Hepatocyte (in vitro differentiated cells): ENCODE results near the gene GFY. TPM values are rescaled to one million over a fixed set of nuclear protein-coding genes. Genes with fewer than 3 reads are reported as not detected.
"Not testable (repeated sequence)": the region's sequence is repeated elsewhere in the genome, so short reads cannot be mapped to it uniquely, and the experiment has no call there.

Experiments
- DNase-seq: peaks from one replicate; pipeline ENCODE4 v3.0.0-alpha.2; 2016; ENCODE audit warnings: low spot score
- H2AFZ ChIP-seq: fragments of 200-600 bp; sonication (generic); 2 replicates; pipeline ENCODE4 v1.6.0; 2016; ENCODE audit warnings: antibody characterized with exemption, mild to moderate bottlenecking
- H3K27ac ChIP-seq: fragments of 200-600 bp; sonication (generic); 2 replicates; pipeline ENCODE4 v1.5.1; 2016; ENCODE audit warnings: mild to moderate bottlenecking
- H3K27me3 ChIP-seq: fragments of 200-600 bp; sonication (generic); 2 replicates; pipeline ENCODE4 v1.6.1; 2016
- H3K36me3 ChIP-seq: fragments of 200-600 bp; sonication (generic); replicated peaks from 2 replicates; pipeline ENCODE4 v1.5.1; 2016; ENCODE audit warnings: low read depth; ENCODE audit not compliant: insufficient read depth
- H3K4me1 ChIP-seq: fragments of 200-600 bp; sonication (generic); 2 replicates; pipeline ENCODE4 v1.5.1; 2016; ENCODE audit warnings: mild to moderate bottlenecking, moderate library complexity; ENCODE audit not compliant: insufficient read depth
- H3K4me2 ChIP-seq: fragments of 200-600 bp; sonication (generic); 2 replicates; pipeline ENCODE4 v1.6.0; 2016
- H3K4me3 ChIP-seq: fragments of 200-600 bp; sonication (generic); 2 replicates; pipeline ENCODE4 v1.5.1; 2016; ENCODE audit warnings: mild to moderate bottlenecking
- H3K79me2 ChIP-seq: fragments of 200-600 bp; sonication (generic); 2 replicates; pipeline ENCODE4 v1.6.0; 2017; ENCODE audit warnings: mild to moderate bottlenecking
- H3K9me2 ChIP-seq: fragments of 200-600 bp; sonication (generic); replicated peaks from 2 replicates; pipeline ENCODE4 v1.6.0; 2017; ENCODE audit warnings: mild to moderate bottlenecking; ENCODE audit not compliant: insufficient read depth
- H3K9me3 ChIP-seq: fragments of 200-600 bp; sonication (generic); 2 replicates; pipeline ENCODE4 v1.5.1; 2016; ENCODE audit warnings: low read depth, mild to moderate bottlenecking
- H4K20me1 ChIP-seq: fragments of 200-600 bp; sonication (generic); 2 replicates; pipeline ENCODE4 v1.6.0; 2016; ENCODE audit warnings: mild to moderate bottlenecking; ENCODE audit not compliant: insufficient read depth, poor library complexity, severe bottlenecking
- CTCF ChIP-seq: fragments of 200-600 bp; sonication (generic); IDR thresholded peaks from 2 replicates; pipeline ENCODE4 v1.5.1; 2016; ENCODE audit warnings: antibody characterized with exemption, mild to moderate bottlenecking; ENCODE audit not compliant: poor library complexity
- EZH2 ChIP-seq: fragments of 200-600 bp; sonication (generic); IDR thresholded peaks from 2 replicates; pipeline ENCODE4 v1.6.1; 2016; ENCODE audit warnings: antibody characterized with exemption, mild to moderate bottlenecking, borderline replicate concordance
- EZH2phosphoT487 ChIP-seq: fragments of 200-600 bp; sonication (generic); IDR thresholded peaks from one replicate; pipeline ENCODE4 v1.6.1; 2018; ENCODE audit warnings: antibody characterized with exemption, mild to moderate bottlenecking, low read depth, moderate library complexity; ENCODE audit not compliant: unreplicated experiment, severe bottlenecking
- WGBS: methylation state at CpG from one replicate; pipeline ENCODE4 v1.1.6; 2016; ENCODE audit warnings: low lambda C conversion rate; ENCODE audit errors: missing lambda C conversion rate; 5-methylcytosine and 5-hydroxymethylcytosine counted together
- polyA plus RNA-seq: library from polyadenylated mRNA; unstranded; fragments of >200 nt; fragmentation: Nextera tagmentation; extraction: Ambion mirVana; gene quantifications from 2 replicates; pipeline ENCODE4 v1.2.1, GENCODE V29; 2016
- total RNA-seq: library from RNA; depleted of rRNA; stranded (reverse); fragments of >200 nt; gene quantifications from 2 replicates; pipeline ENCODE4 v1.2.3, GENCODE V29; 2014

The GFY gene
- total and polyA plus RNA-seq, 2 experiments from 2014 or later: not detected

- TF ChIP-seq EZH2phosphoT487: no peak
- TF ChIP-seq EZH2: no peak
- no peak for TF ChIP-seq CTCF
- H3K27ac ChIP-seq: peak overlapping the region; percentile 37
- H3K4me3 ChIP-seq: no peak overlapping the region
- whole genome bisulfite sequencing: 88% methylated on average over 5 of the region's 5 CpGs
- no peak overlapping the region for H3K4me2 ChIP-seq
- H2AFZ ChIP-seq: no peak overlapping the region
- H3K36me3 ChIP-seq: peaks cover 2% of the 10 kb centered on the region
- no peaks in the 10 kb centered on the region for H3K9me2 ChIP-seq
- H3K79me2 ChIP-seq: peaks cover 11% of the 10 kb centered on the region
- H3K27me3 ChIP-seq: no peaks in the 10 kb centered on the region
- DNase-seq: no peak
- no peaks in the 10 kb centered on the region for H4K20me1 ChIP-seq
- H3K9me3 ChIP-seq: no peaks in the 10 kb centered on the region
- peaks cover 7% of the 10 kb centered on the region for H3K4me1 ChIP-seq
Measured at GRCh38 chr19:49458567-49458903, 33.3 kb downstream of the GFY start.

DNA sequence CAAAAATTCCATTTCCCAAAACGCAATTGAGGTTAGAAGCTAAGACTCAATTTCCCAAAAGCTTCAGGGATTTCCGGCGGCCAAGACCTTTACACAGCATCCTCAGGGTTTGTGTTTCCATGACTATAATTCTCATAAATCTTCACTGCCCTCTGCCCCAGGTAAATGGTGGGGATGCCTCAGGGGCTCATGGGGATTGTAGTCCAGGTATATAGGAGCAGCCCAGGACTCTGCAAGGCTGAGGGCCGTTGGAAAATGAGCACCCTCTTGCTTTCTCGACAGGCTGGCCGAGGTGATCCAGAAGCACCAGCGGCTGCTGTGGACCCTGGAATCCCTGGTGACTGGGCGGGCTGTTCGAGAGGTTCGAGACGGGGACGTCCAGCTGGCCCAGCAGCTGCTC, 34.2 kb downstream of the GFY start:
- no peaks in the 10 kb centered on the region for H3K9me2 ChIP-seq
- no peak for TF ChIP-seq EZH2phosphoT487
- no peak for TF ChIP-seq CTCF
- TF ChIP-seq EZH2: no peak
- no peak for DNase-seq
- H4K20me1 ChIP-seq: no peaks in the 10 kb centered on the region
- H3K4me1 ChIP-seq: peaks cover 1% of the 10 kb centered on the region
- no peaks in the 10 kb centered on the region for H3K27me3 ChIP-seq
- no peak overlapping the region for H3K4me3 ChIP-seq
- no peak overlapping the region for H3K27ac ChIP-seq
- no peak overlapping the region for H2AFZ ChIP-seq
- no peak overlapping the region for H3K4me2 ChIP-seq
- WGBS: 90% methylated on average over 12 of the region's 12 CpGs
- H3K9me3 ChIP-seq: no peaks in the 10 kb centered on the region
- H3K36me3 ChIP-seq: peaks cover 2% of the 10 kb centered on the region
- peaks cover 5% of the 10 kb centered on the region for H3K79me2 ChIP-seq

DNA sequence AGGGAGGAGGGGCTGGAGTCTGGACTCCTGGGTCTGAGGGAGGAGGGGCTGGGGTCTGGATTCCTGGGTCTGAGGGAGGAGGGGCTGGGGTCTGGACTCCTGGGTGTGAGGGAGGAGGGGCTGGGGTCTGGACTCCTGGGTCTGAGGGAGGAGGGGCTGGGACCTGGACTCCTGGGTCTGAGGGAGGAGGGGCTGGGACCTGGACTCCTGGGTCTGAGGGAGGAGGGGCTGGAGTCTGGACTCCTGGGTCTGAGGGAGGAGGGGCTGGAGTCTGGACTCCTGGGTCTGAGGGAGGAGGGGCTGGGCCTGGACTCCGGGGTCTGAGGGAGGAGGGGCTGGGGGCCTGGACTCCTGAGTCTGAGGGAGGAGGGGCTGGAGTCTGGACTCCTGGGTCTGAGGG, 35.9 kb downstream of the GFY start:
- H3K9me2 ChIP-seq, H3K79me2 ChIP-seq, H3K4me3 ChIP-seq, H3K36me3 ChIP-seq, H3K4me1 ChIP-seq, DNase-seq, H2AFZ ChIP-seq, H3K9me3 ChIP-seq, H3K4me2 ChIP-seq, H3K27me3 ChIP-seq, H4K20me1 ChIP-seq, H3K27ac ChIP-seq: not testable (repeated sequence)
- no CpG with 5 or more reads among the region's 1 CpG for WGBS

DNA sequence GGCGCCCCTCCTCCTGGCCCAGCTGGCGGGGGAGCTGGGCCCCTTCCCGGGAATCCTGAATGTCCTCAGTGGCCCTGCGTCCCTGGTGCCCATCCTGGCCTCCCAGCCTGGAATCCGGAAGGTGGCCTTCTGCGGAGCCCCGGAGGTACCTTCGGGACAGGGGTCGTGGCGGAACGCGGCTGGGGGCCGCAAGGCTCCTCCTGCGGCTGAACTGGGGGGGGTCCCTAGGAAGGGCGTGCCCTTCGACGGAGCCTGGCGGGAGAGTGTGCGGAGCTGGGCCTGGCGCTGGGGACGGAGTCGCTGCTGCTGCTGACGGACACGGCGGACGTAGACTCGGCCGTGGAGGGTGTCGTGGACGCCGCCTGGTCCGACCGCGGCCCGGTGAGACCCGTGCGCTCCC, 36.5 kb downstream of the GFY start:
- Histone ChIP-seq H2AFZ (no peak overlapping the region), H3K27ac (no peak overlapping the region), H3K4me1 (no peaks in the 10 kb centered on the region), H3K9me3 (no peaks in the 10 kb centered on the region), H3K9me2 (no peaks in the 10 kb centered on the region), H3K4me2 (no peak overlapping the region), H3K4me3 (no peak overlapping the region), H3K36me3 (peaks cover 2% of the 10 kb centered on the region), H4K20me1 (no peaks in the 10 kb centered on the region), H3K79me2 (no peaks in the 10 kb centered on the region), H3K27me3 (no peaks in the 10 kb centered on the region)
- DNase-seq: no peak
- 99% methylated on average over 34 of the region's 37 CpGs for WGBS
- no peak for TF ChIP-seq EZH2

DNA sequence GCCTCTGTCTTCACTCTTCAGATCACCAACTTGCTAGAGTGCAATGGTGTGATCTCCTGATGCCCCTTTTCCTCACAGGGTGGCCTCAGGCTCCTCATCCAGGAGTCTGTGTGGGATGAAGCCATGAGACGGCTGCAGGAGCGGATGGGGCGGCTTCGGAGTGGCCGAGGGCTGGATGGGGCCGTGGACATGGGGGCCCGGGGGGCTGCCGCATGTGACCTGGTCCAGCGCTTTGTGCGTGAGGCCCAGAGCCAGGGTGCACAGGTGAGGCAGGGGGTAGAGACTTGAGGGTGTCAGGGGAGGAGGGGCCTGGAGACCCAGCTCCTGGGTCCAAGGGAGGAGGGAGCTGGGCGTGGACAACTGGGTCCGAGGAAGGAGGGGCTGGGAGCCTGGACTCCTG, 37.3 kb downstream of the GFY start:
- Histone ChIP-seq H3K27me3 (no peaks in the 10 kb centered on the region), H3K4me3 (no peak overlapping the region), H3K27ac (no peak overlapping the region), H3K9me2 (no peaks in the 10 kb centered on the region), H3K9me3 (no peaks in the 10 kb centered on the region), H3K36me3 (peaks cover 2% of the 10 kb centered on the region), H3K4me1 (no peaks in the 10 kb centered on the region), H2AFZ (no peak overlapping the region), H3K4me2 (no peak overlapping the region), H4K20me1 (no peaks in the 10 kb centered on the region), H3K79me2 (no peaks in the 10 kb centered on the region)
- TF ChIP-seq EZH2 (no peak), EZH2phosphoT487 (no peak), CTCF (no peak)
- 100% methylated on average over 10 of the region's 12 CpGs for WGBS
- no peak for DNase-seq
